ENCODE measurements around the gene TLK2.
A peak's percentile ranks its signal among the peaks of the same experiment; 100 is the strongest.

The TLK2 gene

GRCh38 chr17:62618647-62619416 is 140.2 kb downstream of the TLK2 start:
- H3K18ac ChIP-seq (ENCODE audit: low read length): peak overlapping the region; percentile 28
- H2BK120ac ChIP-seq (ENCODE audit: low read depth, low read length): no peak overlapping the region
- no peak overlapping the region for H3K4me3 ChIP-seq (ENCODE audit: low read length in 2 of 2)
- WGBS, 2 donors (ENCODE audit: extremely low coverage in 2 of 2, insufficient read length in 2 of 2, insufficient replicate concordance in 1 of 2): no CpG with 5 or more reads among the region's 17 CpGs
- H4K8ac ChIP-seq (ENCODE audit: low read depth, low read length): no peak overlapping the region
- no peaks in the 10 kb centered on the region for H3K79me1 ChIP-seq (ENCODE audit: low read depth, low read length)
- peak overlapping the region; percentile 14 for H3K14ac ChIP-seq (ENCODE audit: low read length)
- H3K27ac ChIP-seq (replicated peaks; ENCODE audit: low read length): peak overlapping the region; percentile 13
- H2AFZ ChIP-seq (ENCODE audit: low read length): no peak overlapping the region
- H4K91ac ChIP-seq (ENCODE audit: low read depth, low read length, poor library complexity): no peak overlapping the region
- no peak for DNase-seq (ENCODE audit: low spot score)
- no peaks in the 10 kb centered on the region for H3K9me3 ChIP-seq (replicated peaks in 1 of 2; ENCODE audit: control insufficient read depth in 2 of 2, insufficient read depth in 1 of 2, low read depth in 1 of 2, low read length in 2 of 2)
- no peak overlapping the region for H3K23ac ChIP-seq (ENCODE audit: low read depth, low read length, poor library complexity)
- peaks cover 14 to 27% of the 10 kb centered on the region in 2 donors for H3K4me1 ChIP-seq (ENCODE audit: control insufficient read depth in 2 of 2, insufficient read depth in 1 of 2, low read depth in 1 of 2, low read length in 2 of 2)
- no peak overlapping the region for H3K4me2 ChIP-seq (ENCODE audit: insufficient read depth, low read length, poor library complexity, severe bottlenecking)
- peak overlapping the region; percentile 75 for H2BK5ac ChIP-seq (ENCODE audit: low read length)
- no peak overlapping the region for H3K4ac ChIP-seq (ENCODE audit: low read length)
- H2AK5ac ChIP-seq (ENCODE audit: low read depth, low read length): no peak overlapping the region
- no peaks in the 10 kb centered on the region for H3K27me3 ChIP-seq (ENCODE audit: control insufficient read depth in 3 of 3, insufficient read depth in 3 of 3, low read depth in 1 of 3, low read length in 3 of 3)
- H3K36me3 ChIP-seq (replicated peaks in 1 of 2; ENCODE audit: control insufficient read depth in 2 of 2, insufficient read depth in 2 of 2, low read length in 2 of 2): peaks cover 11 to 31% of the 10 kb centered on the region in 2 donors
- peak overlapping the region; percentile 2 for H3K9ac ChIP-seq (ENCODE audit: low read depth, low read length, poor library complexity)
- H2BK12ac ChIP-seq (ENCODE audit: low read length): no peak overlapping the region
- H2BK15ac ChIP-seq (ENCODE audit: low read length): no peak overlapping the region

DNA sequence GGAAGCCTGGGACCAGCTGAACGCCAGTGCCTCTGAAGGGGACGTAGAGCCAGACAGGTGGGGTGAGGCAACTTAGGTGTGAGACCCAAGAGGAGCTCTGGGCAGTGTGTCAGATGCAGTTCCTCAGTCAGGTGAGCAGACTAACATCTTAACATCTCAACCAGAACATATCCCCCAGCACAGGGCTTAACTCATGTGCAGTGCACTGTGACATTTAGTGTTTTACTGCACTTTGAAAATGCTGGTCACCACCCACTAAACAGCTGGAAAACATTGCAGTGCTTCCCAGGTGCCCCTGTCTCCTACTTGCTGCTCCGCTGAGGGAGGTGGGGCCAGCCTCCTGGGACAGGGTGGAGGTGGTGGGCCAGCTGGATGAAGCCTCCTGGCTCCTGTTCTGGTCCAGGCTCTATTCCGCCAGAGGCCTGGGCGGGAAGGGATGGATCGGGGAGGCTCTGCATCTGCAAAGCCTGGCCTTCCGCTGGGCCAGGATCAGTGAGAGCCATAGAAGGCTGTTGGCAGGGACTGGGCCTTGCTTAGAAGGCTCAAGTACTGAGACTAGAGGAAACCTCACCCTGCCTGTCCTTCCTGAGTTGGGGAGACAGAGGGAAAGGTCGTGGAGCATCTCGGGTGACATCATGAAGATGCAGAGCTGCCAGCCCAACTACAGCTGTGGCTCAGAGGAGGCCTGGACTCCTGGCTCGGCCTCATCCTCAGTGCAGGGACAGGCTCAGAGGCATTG is 141.0 kb downstream of the TLK2 start:
- Histone ChIP-seq H3K4ac (ENCODE audit: low read length) (no peak overlapping the region), H3K4me2 (ENCODE audit: insufficient read depth, low read length, poor library complexity, severe bottlenecking) (no peak overlapping the region), H2AFZ (ENCODE audit: low read length) (no peak overlapping the region), H3K4me1 (ENCODE audit: control insufficient read depth in 2 of 2, insufficient read depth in 1 of 2, low read depth in 1 of 2, low read length in 2 of 2) (peaks cover 14 to 27% of the 10 kb centered on the region in 2 donors), H3K27me3 (ENCODE audit: control insufficient read depth in 3 of 3, insufficient read depth in 3 of 3, low read depth in 1 of 3, low read length in 3 of 3) (no peaks in the 10 kb centered on the region), H4K91ac (ENCODE audit: low read depth, low read length, poor library complexity) (peak overlapping the region; percentile 64), H2BK12ac (ENCODE audit: low read length) (no peak overlapping the region), H3K23ac (ENCODE audit: low read depth, low read length, poor library complexity) (peak overlapping the region; percentile 80), H3K27ac (replicated peaks; ENCODE audit: low read length) (peak overlapping the region; percentile 13), H2AK5ac (ENCODE audit: low read depth, low read length) (no peak overlapping the region), H3K9ac (ENCODE audit: low read depth, low read length, poor library complexity) (no peak overlapping the region), H3K4me3 (ENCODE audit: low read length in 2 of 2) (no peak overlapping the region), H3K14ac (ENCODE audit: low read length) (no peak overlapping the region), H2BK15ac (ENCODE audit: low read length) (no peak overlapping the region), H3K36me3 (replicated peaks in 1 of 2; ENCODE audit: control insufficient read depth in 2 of 2, insufficient read depth in 2 of 2, low read length in 2 of 2) (peaks cover 9 to 24% of the 10 kb centered on the region in 2 donors), H2BK5ac (ENCODE audit: low read length) (peak overlapping the region; percentile 75), H3K18ac (ENCODE audit: low read length) (peak overlapping the region; percentile 30), H4K8ac (ENCODE audit: low read depth, low read length) (no peak overlapping the region), H3K79me1 (ENCODE audit: low read depth, low read length) (no peaks in the 10 kb centered on the region), H2BK120ac (ENCODE audit: low read depth, low read length) (no peak overlapping the region), H3K9me3 (replicated peaks in 1 of 2; ENCODE audit: control insufficient read depth in 2 of 2, insufficient read depth in 1 of 2, low read depth in 1 of 2, low read length in 2 of 2) (no peaks in the 10 kb centered on the region)
- DNase-seq (ENCODE audit: low spot score): no peak
- no CpG with 5 or more reads among the region's 10 CpGs for WGBS, 2 donors (ENCODE audit: extremely low coverage in 2 of 2, insufficient read length in 2 of 2, insufficient replicate concordance in 1 of 2)

DNA sequence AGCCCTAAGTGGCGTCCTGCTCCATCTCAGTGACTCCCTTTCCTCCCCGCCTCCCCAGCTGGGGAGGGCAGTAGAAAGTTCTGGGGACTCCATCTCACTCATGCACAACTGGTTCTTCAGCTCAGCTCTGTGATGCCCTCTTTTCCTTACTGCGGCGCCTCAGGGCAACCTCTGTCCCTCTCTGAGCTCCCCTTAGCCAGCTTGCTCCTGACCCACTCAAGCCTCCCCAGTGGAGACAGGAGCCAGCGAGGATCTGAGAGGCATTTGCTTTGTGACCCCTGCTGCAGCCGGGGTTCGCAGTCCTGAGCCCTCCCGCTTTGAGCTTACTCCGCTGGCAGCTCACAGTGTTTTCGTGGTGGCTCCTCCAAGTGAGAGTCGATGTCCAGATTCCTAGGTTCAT is 142.6 kb downstream of the TLK2 start:
- H3K18ac ChIP-seq (ENCODE audit: low read length): no peak overlapping the region
- WGBS, 2 donors (ENCODE audit: extremely low coverage in 2 of 2, insufficient read length in 2 of 2, insufficient replicate concordance in 1 of 2): no CpG with 5 or more reads among the region's 11 CpGs
- H3K79me1 ChIP-seq (ENCODE audit: low read depth, low read length): no peaks in the 10 kb centered on the region
- no peak overlapping the region for H3K4ac ChIP-seq (ENCODE audit: low read length)
- no peak for DNase-seq (ENCODE audit: low spot score)
- H2BK15ac ChIP-seq (ENCODE audit: low read length): no peak overlapping the region
- H3K36me3 ChIP-seq (replicated peaks in 1 of 2; ENCODE audit: control insufficient read depth in 2 of 2, insufficient read depth in 2 of 2, low read length in 2 of 2): peaks cover 4 to 14% of the 10 kb centered on the region in 2 donors
- H2AK5ac ChIP-seq (ENCODE audit: low read depth, low read length): no peak overlapping the region
- H3K4me2 ChIP-seq (ENCODE audit: insufficient read depth, low read length, poor library complexity, severe bottlenecking): no peak overlapping the region
- H4K91ac ChIP-seq (ENCODE audit: low read depth, low read length, poor library complexity): no peak overlapping the region
- H2BK5ac ChIP-seq (ENCODE audit: low read length): no peak overlapping the region
- H3K9me3 ChIP-seq (replicated peaks in 1 of 2; ENCODE audit: control insufficient read depth in 2 of 2, insufficient read depth in 1 of 2, low read depth in 1 of 2, low read length in 2 of 2): no peaks in the 10 kb centered on the region
- H3K23ac ChIP-seq (ENCODE audit: low read depth, low read length, poor library complexity): peak overlapping the region; percentile 8
- no peak overlapping the region for H2BK12ac ChIP-seq (ENCODE audit: low read length)
- H2BK120ac ChIP-seq (ENCODE audit: low read depth, low read length): no peak overlapping the region
- H3K27me3 ChIP-seq (ENCODE audit: control insufficient read depth in 3 of 3, insufficient read depth in 3 of 3, low read depth in 1 of 3, low read length in 3 of 3): no peaks in the 10 kb centered on the region
- H3K14ac ChIP-seq (ENCODE audit: low read length): no peak overlapping the region
- H3K4me1 ChIP-seq (ENCODE audit: control insufficient read depth in 2 of 2, insufficient read depth in 1 of 2, low read depth in 1 of 2, low read length in 2 of 2): peaks cover 14 to 29% of the 10 kb centered on the region in 2 donors
- no peak overlapping the region for H3K27ac ChIP-seq (replicated peaks; ENCODE audit: low read length)
- no peak overlapping the region for H3K9ac ChIP-seq (ENCODE audit: low read depth, low read length, poor library complexity)
- no peak overlapping the region for H3K4me3 ChIP-seq (ENCODE audit: low read length in 2 of 2)
- H2AFZ ChIP-seq (ENCODE audit: low read length): no peak overlapping the region
- H4K8ac ChIP-seq (ENCODE audit: low read depth, low read length): no peak overlapping the region

All from neuronal stem cell (in vitro differentiated cells).